IMR-90 (cell line): ENCODE results near the gene IMMP1L. TPM values are rescaled to one million over a fixed set of nuclear protein-coding genes. Genes with fewer than 3 reads are reported as not detected.
A peak's percentile ranks its signal among the peaks of the same experiment; 100 is the strongest.

ENCODE experiments used
- ATAC-seq: fragments of 200-7000 bp; cut with Tn5 transposase; 2 replicates; pipeline ENCODE4 v1.9.1; 2020; ENCODE audit warnings: low read depth, mild to moderate bottlenecking, moderate library complexity
- BruUV-seq: library from RNA; stranded (reverse); fragments of 400-500 nt; replicated peaks from 2 replicates; lab custom pipeline; 2021; lab: Mats Ljungman, UMichigan
- CTCF ChIA-PET: fragments of 300-600 bp; formaldehyde crosslinking; extraction: SDS; loops from one replicate; lab custom pipeline; 2021; ENCODE audit warnings: antibody characterized with exemption; lab: Yijun Ruan, JAX
- POLR2A ChIA-PET: fragments of 300-600 bp; sonication (Branson Sonifier 250); formaldehyde crosslinking; loops from one replicate; lab custom pipeline; 2022; ENCODE audit warnings: antibody characterized with exemption; ENCODE audit not compliant: unreplicated experiment; lab: Charles Lee
- DNase-seq: peaks from one replicate; pipeline ENCODE4 v3.0.0; 2013
- H2AFZ ChIP-seq: replicated peaks from 2 replicates; pipeline ENCODE3; 2013; ENCODE audit warnings: low read length, mild to moderate bottlenecking; ENCODE audit not compliant: poor library complexity
- H2AK5ac ChIP-seq: 2 replicates; pipeline ENCODE4 v1.6.1; 2013; ENCODE audit warnings: low read depth, low read length, inconsistent platforms
- H2AK9ac ChIP-seq: replicated peaks from 2 replicates; pipeline ENCODE3; 2013; ENCODE audit warnings: mild to moderate bottlenecking, low read depth, low read length, moderate library complexity; ENCODE audit not compliant: poor library complexity
- H2BK120ac ChIP-seq: 2 replicates; pipeline ENCODE4 v1.6.1; 2013; ENCODE audit warnings: low read depth, low read length, inconsistent platforms
- H2BK15ac ChIP-seq: 3 replicates; pipeline ENCODE4 v1.6.1; 2013; ENCODE audit warnings: low read depth, low read length, inconsistent platforms
- H2BK20ac ChIP-seq: 2 replicates; pipeline ENCODE4 v1.6.1; 2013; ENCODE audit warnings: low read depth, mild to moderate bottlenecking, inconsistent platforms, low read length, moderate library complexity
- H2BK5ac ChIP-seq: 2 replicates; pipeline ENCODE4 v1.6.1; 2013; ENCODE audit warnings: mild to moderate bottlenecking, low read depth, low read length, inconsistent platforms; ENCODE audit not compliant: poor library complexity, severe bottlenecking
- H3K14ac ChIP-seq: replicated peaks from 2 replicates; pipeline ENCODE4 v1.6.1; 2013; ENCODE audit warnings: low read depth, low read length, inconsistent platforms
- H3K18ac ChIP-seq: 2 replicates; pipeline ENCODE4 v1.6.1; 2013; ENCODE audit warnings: low read depth, low read length, control low read depth
- H3K23ac ChIP-seq: 2 replicates; pipeline ENCODE4 v1.6.1; 2013; ENCODE audit warnings: low read depth, low read length, inconsistent platforms
- H3K27ac ChIP-seq: 2 replicates; pipeline ENCODE4 v1.5.1; 2013; ENCODE audit warnings: mild to moderate bottlenecking, control low read depth, low read length; ENCODE audit not compliant: insufficient read depth
- H3K27me3 ChIP-seq: 2 replicates; pipeline ENCODE4 v1.6.1; 2013; ENCODE audit warnings: low read length; ENCODE audit not compliant: control insufficient read depth, insufficient read depth
- H3K36me3 ChIP-seq: 2 replicates; pipeline ENCODE4 v1.6.1; 2013; ENCODE audit warnings: low read length, mixed read lengths; ENCODE audit not compliant: control insufficient read depth, insufficient read depth
- H3K4ac ChIP-seq: 2 replicates; pipeline ENCODE4 v1.6.1; 2013; ENCODE audit warnings: low read depth, low read length, inconsistent platforms
- H3K4me1 ChIP-seq: 2 replicates; pipeline ENCODE4 v1.6.1; 2013; ENCODE audit warnings: low read length, mixed read lengths; ENCODE audit not compliant: control insufficient read depth, insufficient read depth
- H3K4me2 ChIP-seq: 2 replicates; pipeline ENCODE4 v1.6.1; 2013; ENCODE audit warnings: low read depth, mild to moderate bottlenecking, control low read depth, low read length, moderate library complexity
- H3K4me3 ChIP-seq: 2 replicates; pipeline ENCODE4 v1.5.1; 2013; ENCODE audit warnings: low read depth, mild to moderate bottlenecking, control low read depth, low read length, moderate library complexity; ENCODE audit not compliant: insufficient read depth
- H3K56ac ChIP-seq: 2 replicates; pipeline ENCODE4 v1.6.1; 2013; ENCODE audit warnings: low read length, inconsistent platforms; ENCODE audit not compliant: insufficient read depth; ENCODE audit errors: extremely low read depth
- H3K79me1 ChIP-seq, 2 experiments: 2 replicates each; pipeline ENCODE4 v1.6.1; 2013; ENCODE audit warnings: low read length in 2 of 2, inconsistent platforms in 1 of 2, low read depth in 1 of 2
- H3K9ac ChIP-seq: 2 replicates; pipeline ENCODE4 v1.6.1; 2013; ENCODE audit warnings: low read depth, low read length, control low read depth
- H3K9me1 ChIP-seq: 2 replicates; pipeline ENCODE4 v1.6.1; 2013; ENCODE audit warnings: low read length, inconsistent platforms; ENCODE audit not compliant: insufficient read depth
- H3K9me3 ChIP-seq: 2 replicates; pipeline ENCODE4 v1.6.1; 2013; ENCODE audit warnings: low read length; ENCODE audit not compliant: control insufficient read depth, insufficient read depth
- H4K20me1 ChIP-seq: 2 replicates; pipeline ENCODE4 v1.6.1; 2013; ENCODE audit warnings: low read length, inconsistent platforms; ENCODE audit not compliant: insufficient read depth
- H4K5ac ChIP-seq: 2 replicates; pipeline ENCODE4 v1.6.1; 2013; ENCODE audit warnings: mild to moderate bottlenecking, low read depth, low read length, control low read depth
- H4K8ac ChIP-seq, 2 experiments: 2 replicates each; pipeline ENCODE4 v1.6.1; 2013; ENCODE audit warnings: low read depth in 2 of 2, low read length in 2 of 2, control low read depth in 1 of 2, inconsistent platforms in 1 of 2
- H4K91ac ChIP-seq: 2 replicates; pipeline ENCODE4 v1.6.1; 2013; ENCODE audit warnings: low read depth, low read length, inconsistent platforms; ENCODE audit not compliant: insufficient read depth
- BHLHE40 ChIP-seq: fragments of 150-350 bp; IDR thresholded peaks from 2 replicates; pipeline ENCODE4 v1.6.1; 2016; ENCODE audit warnings: mild to moderate bottlenecking, low read depth, low read length
- CEBPB ChIP-seq: IDR thresholded peaks from 2 replicates; pipeline ENCODE4 v1.6.1; 2012; ENCODE audit warnings: low read depth, low read length, improper control_type of control experiment
- CHD1 ChIP-seq: IDR thresholded peaks from 2 replicates; pipeline ENCODE4 v1.6.1; 2012; ENCODE audit warnings: low read depth, low read length, improper control_type of control experiment
- CTCF ChIP-seq: conservative IDR thresholded peaks from 2 replicates; pipeline ENCODE4 v1.5.1; 2012; ENCODE audit warnings: mild to moderate bottlenecking, low read depth, low read length, improper control_type of control experiment
- MAZ ChIP-seq: IDR thresholded peaks from 2 replicates; pipeline ENCODE4 v1.6.1; 2012; ENCODE audit warnings: low read depth, mild to moderate bottlenecking, low read length, improper control_type of control experiment, moderate library complexity, borderline replicate concordance
- POLR2A ChIP-seq: IDR thresholded peaks from 2 replicates; pipeline ENCODE4 v1.6.1; 2012; ENCODE audit warnings: mild to moderate bottlenecking, low read depth, low read length
- WGBS, 2 experiments: methylation state at CpG; one replicate each; pipeline versions ENCODE4 v1.1.5 to v1.1.7; 2013; ENCODE audit warnings: missing lambda C conversion rate in 2 of 2; ENCODE audit not compliant: insufficient read length in 1 of 2; ENCODE audit errors: extremely low coverage in 2 of 2; 5-methylcytosine and 5-hydroxymethylcytosine counted together
- dilution Hi-C: fragments of 300-500 bp; cut with HindIII; formaldehyde crosslinking; loops from one replicate; pipeline ENCODE4 v1.14.3; 2018; ENCODE audit warnings: low sequenced_read_pairs; ENCODE audit not compliant: unreplicated experiment
- in situ Hi-C: fragments of 300-500 bp; cut with MboI; formaldehyde crosslinking; loops from 3 replicates; pipeline ENCODE4 v1.14.3; 2019; ENCODE audit warnings: low sequenced_read_pairs, inconsistent platforms, mixed read lengths
- intact Hi-C: fragments of 100-400 bp; cut with micrococcal nuclease; formaldehyde crosslinking; loops from 2 replicates; pipeline ENCODE4 v1.10.0; 2022
- polyA plus RNA-seq, 3 experiments: library from polyadenylated mRNA; depleted of rRNA; stranded (reverse); fragments of >200 nt; gene quantifications; 2 replicates each; pipeline ENCODE4 v1.2.3, GENCODE V29; 2012; ENCODE audit warnings: low replicate concordance in 1 of 3
- total RNA-seq: library from RNA; depleted of rRNA; stranded (reverse); fragments of >200 nt; gene quantifications from 2 replicates; pipeline ENCODE4 v1.2.3, GENCODE V29; 2012

IMMP1L gene
- total and polyA plus RNA-seq, 2 of the 4 experiments (the other 2 are of a cell fraction): 5.0 to 10.7 TPM

- Histone ChIP-seq H3K9me3 (no peaks in the 10 kb centered on the region), H4K5ac (peak overlapping the region; percentile 66; the same call in 1 of the 2 replicates), H4K91ac (no peak overlapping the region), H3K56ac (peak overlapping the region; percentile 75), H2BK20ac (no peak overlapping the region), H3K23ac (no peak overlapping the region), H3K27ac (no peak overlapping the region), H3K36me3 (peaks cover 2% of the 10 kb centered on the region), H2BK120ac (no peak overlapping the region), H2BK15ac (no peak overlapping the region), H3K4me2 (peak overlapping the region; percentile 97), H3K27me3 (no peaks in the 10 kb centered on the region), H2BK5ac (no peak overlapping the region), H3K14ac (0 out of 2 replicates have a peak overlapping the region, but pooled peaks have one; percentile 5), H4K8ac (peak overlapping the region; percentile 68 to 83), H2AFZ (peak overlapping the region; percentile 99), H3K79me1 (peaks cover 10 to 24% of the 10 kb centered on the region in 2 experiments), H3K4ac (no peak overlapping the region), H3K4me1 (no peaks in the 10 kb centered on the region), H2AK5ac (no peak overlapping the region), H2AK9ac (no peak overlapping the region), H3K18ac (no peak overlapping the region), H3K4me3 (peak overlapping the region; percentile 92), H4K20me1 (no peaks in the 10 kb centered on the region), H3K9ac (peak overlapping the region; percentile 53; the same call in 1 of the 2 replicates), H3K9me1 (peaks cover 3% of the 10 kb centered on the region; the same call in 1 of the 2 replicates)
- WGBS, 2 experiments: no CpG with 5 or more reads among the region's 8 CpGs
- in situ Hi-C loops (no loop called here), intact Hi-C loops (no loop called here), dilution Hi-C loops (no loop called here)
- BruUV-seq: TSS peak; percentile 40
- TF ChIP-seq BHLHE40 (no peak), POLR2A (no peak), MAZ (no peak), CEBPB (no peak), CTCF (no peak), CHD1 (no peak)
- ChIA-PET POLR2A (no interaction called here), CTCF (no interaction called here)
- DNase-seq (no peak), ATAC-seq (peak; percentile 3; the same call in 1 of the 2 replicates)
These were observed 382 bp downstream of the IMMP1L start for GRCh38 chr11:31509051-31509428.
